NCI-H187 treated with DMSO at 0.1 percent for 48 hours (cell line): ENCODE measurements around the gene EOLA1.
A peak's percentile ranks its signal among the peaks of the same experiment; 100 is the strongest.
"Not testable (repeated sequence)": the region's sequence is repeated elsewhere in the genome, so short reads cannot be mapped to it uniquely, and the experiment has no call there.

Experiments
- DNase-seq: peaks from one replicate; lab custom pipeline; 2025; lab: John Stamatoyannopoulos, UW

EOLA1 gene

GRCh38 chrX:149545545-149546543, 5.0 kb downstream of the EOLA1 start:
- not testable (repeated sequence) for DNase-seq

- not testable (repeated sequence) for DNase-seq
Measured at GRCh38 chrX:149546962-149547361, 6.2 kb downstream of the EOLA1 start.

- not testable (repeated sequence) for DNase-seq
Measured at GRCh38 chrX:149547782-149548181, 7.0 kb downstream of the EOLA1 start.

- DNase-seq: not testable (repeated sequence)
Measured at GRCh38 chrX:149549701-149550100, 8.9 kb downstream of the EOLA1 start, which contains the start of gene HSFX3. TSS of gene HSFX3 (minus strand) at chrX:149549924. CDS start at chrX:149549852, 72 bp downstream.

- DNase-seq: not testable (repeated sequence)
Measured at GRCh38 chrX:149550454-149550853, 9.6 kb downstream of the EOLA1 start.

GRCh38 chrX:149551245-149551938, 10.6 kb downstream of the EOLA1 start:
- not testable (repeated sequence) for DNase-seq

- DNase-seq: not testable (repeated sequence)
Measured at GRCh38 chrX:149551939-149552248, 11.1 kb downstream of the EOLA1 start.

GRCh38 chrX:149555251-149555650, 14.4 kb downstream of the EOLA1 start:
- not testable (repeated sequence) for DNase-seq

- no peak for DNase-seq
Measured at GRCh38 chrX:149563359-149563758, 22.5 kb downstream of the EOLA1 start.

- no peak for DNase-seq
Measured at GRCh38 chrX:149567621-149568417, 27.0 kb downstream of the EOLA1 start.

GRCh38 chrX:149568701-149569296, 28.0 kb downstream of the EOLA1 start:
- DNase-seq: peak; percentile 57

- DNase-seq: no peak
Measured at GRCh38 chrX:149569770-149570169, 29.0 kb downstream of the EOLA1 start.

- no peak for DNase-seq
Measured at GRCh38 chrX:149570668-149571067, 29.9 kb downstream of the EOLA1 start.

- no peak for DNase-seq
Measured at GRCh38 chrX:149571770-149572169, 31.0 kb downstream of the EOLA1 start.

- DNase-seq: no peak
Measured at GRCh38 chrX:149572743-149573142, 31.9 kb downstream of the EOLA1 start.

GRCh38 chrX:149573456-149573855, 32.6 kb downstream of the EOLA1 start:
- not testable (repeated sequence) for DNase-seq

GRCh38 chrX:149585631-149586030, 44.8 kb downstream of the EOLA1 start:
- DNase-seq: not testable (repeated sequence)

- DNase-seq: not testable (repeated sequence)
Measured at GRCh38 chrX:149587359-149587758, 46.5 kb downstream of the EOLA1 start, which contains the start of gene MAGEA9B. TSS of gene MAGEA9B (minus strand) at chrX:149587459. CDS start at chrX:149583179, 4,280 bp downstream.

- not testable (repeated sequence) for DNase-seq
Measured at GRCh38 chrX:149590993-149591392, 50.2 kb downstream of the EOLA1 start.

GRCh38 chrX:149595214-149595613, 54.4 kb downstream of the EOLA1 start, which contains the start of gene HSFX2:
TSS of gene HSFX2 (minus strand) at chrX:149595314. CDS start at chrX:149594700, 614 bp downstream.
- DNase-seq: not testable (repeated sequence)

- not testable (repeated sequence) for DNase-seq
Measured at GRCh38 chrX:149595943-149596342, 55.1 kb downstream of the EOLA1 start.
